Fibroblast of mammary gland (primary cell): ENCODE results near the gene LRRN2.

Source experiments
- DNase-seq: peaks from one replicate; pipeline ENCODE4 v3.0.0-alpha.2; 2010; ENCODE audit warnings: low read depth
- H3K4me3 ChIP-seq: 2 replicates; pipeline ENCODE4 v1.5.1; 2011; ENCODE audit warnings: low read depth, mild to moderate bottlenecking, low read length, moderate library complexity; ENCODE audit not compliant: control insufficient read depth
- CTCF ChIP-seq: conservative IDR thresholded peaks from 2 replicates; pipeline ENCODE4 v1.5.1; 2011; ENCODE audit warnings: low read depth, low read length, inconsistent platforms; ENCODE audit not compliant: control insufficient read depth, insufficient read depth

The LRRN2 gene

GRCh38 chr1:204619721-204620120 is 65.8 kb downstream of the LRRN2 start:
- no peak for DNase-seq
- H3K4me3 ChIP-seq = no peak overlapping the region
- peak; percentile 2 for TF ChIP-seq CTCF

- no peak for TF ChIP-seq CTCF
These were observed 67.3 kb downstream of the LRRN2 start for GRCh38 chr1:204618148-204618760.

GRCh38 chr1:204617256-204618147 is 68.0 kb downstream of the LRRN2 start:
- TF ChIP-seq CTCF = no peak
- no peak for DNase-seq
- H3K4me3 ChIP-seq = no peak overlapping the region

More at GRCh38 chr1:204618148-204618760, 67.3 kb downstream of the LRRN2 start:
- H3K4me3 ChIP-seq = no peak overlapping the region
- no peak for DNase-seq

- TF ChIP-seq CTCF = no peak
- no peak overlapping the region for H3K4me3 ChIP-seq
- no peak for DNase-seq
These were observed 68.9 kb downstream of the LRRN2 start for GRCh38 chr1:204616641-204617040.

- no peak overlapping the region for H3K4me3 ChIP-seq
- no peak for DNase-seq
- no peak for TF ChIP-seq CTCF
These were observed 69.7 kb downstream of the LRRN2 start for GRCh38 chr1:204615881-204616280.

GRCh38 chr1:204613636-204614035 is 71.9 kb downstream of the LRRN2 start:
- TF ChIP-seq CTCF = no peak

More at GRCh38 chr1:204613636-204614035, 71.9 kb downstream of the LRRN2 start:
- no peak overlapping the region for H3K4me3 ChIP-seq
- no peak for DNase-seq
